Right kidney (tissue), 1 donor: ENCODE results near the gene ANKRD40.

Experiments
- DNase-seq: peaks from one replicate; pipeline ENCODE4 v3.0.0-alpha.2; 2016

The ANKRD40 gene

GRCh38 chr17:50668838-50669581 is 38.7 kb downstream of the ANKRD40 start:
- no peak for DNase-seq

- DNase-seq, result no peak
Measured at GRCh38 chr17:50668025-50668837, 39.5 kb downstream of the ANKRD40 start.

- DNase-seq, result no peak
Measured at GRCh38 chr17:50667259-50668024, 40.3 kb downstream of the ANKRD40 start.

- no peak for DNase-seq
Measured at GRCh38 chr17:50666316-50666715, 41.4 kb downstream of the ANKRD40 start.

GRCh38 chr17:50665838-50666237 is 41.9 kb downstream of the ANKRD40 start:
- no peak for DNase-seq

GRCh38 chr17:50664788-50665458 is 42.8 kb downstream of the ANKRD40 start:
- no peak for DNase-seq

- DNase-seq, result no peak
Measured at GRCh38 chr17:50663812-50664374, 43.8 kb downstream of the ANKRD40 start.

GRCh38 chr17:50662632-50663225 is 45.0 kb downstream of the ANKRD40 start:
- DNase-seq, result no peak

- no peak for DNase-seq
Measured at GRCh38 chr17:50661795-50662391, 45.8 kb downstream of the ANKRD40 start.

- DNase-seq, result no peak
Measured at GRCh38 chr17:50661348-50661747, 46.4 kb downstream of the ANKRD40 start.

- no peak for DNase-seq
Measured at GRCh38 chr17:50660887-50661345, 46.8 kb downstream of the ANKRD40 start.

GRCh38 chr17:50660042-50660886 is 47.5 kb downstream of the ANKRD40 start:
- DNase-seq, result no peak

- DNase-seq, result no peak
Measured at GRCh38 chr17:50659179-50659578, 48.5 kb downstream of the ANKRD40 start.

- DNase-seq, result no peak
Measured at GRCh38 chr17:50658616-50659015, 49.1 kb downstream of the ANKRD40 start.

- no peak for DNase-seq
Measured at GRCh38 chr17:50657627-50658026, 50.1 kb downstream of the ANKRD40 start.

GRCh38 chr17:50657054-50657453 is 50.7 kb downstream of the ANKRD40 start:
- no peak for DNase-seq

- DNase-seq, result no peak
Measured at GRCh38 chr17:50656509-50656908, 51.2 kb downstream of the ANKRD40 start.

- DNase-seq, result no peak
Measured at GRCh38 chr17:50653738-50654137, 54.0 kb downstream of the ANKRD40 start.

- DNase-seq, result no peak
Measured at GRCh38 chr17:50651661-50652060, 56.1 kb downstream of the ANKRD40 start.
